SK-N-SH treated with all-trans-retinoic acid at 6 μM for 48 hours (cell line): ENCODE measurements around the gene LMOD3.

Experiments
- CREB5 ChIP-seq: fragments of 250-450 bp; sonication (Bioruptor Pico); IDR thresholded peaks from 2 replicates; pipeline ENCODE4 v1.5.1; 2020; ENCODE audit warnings: low read depth, mild to moderate bottlenecking, moderate library complexity
- PATZ1 ChIP-seq: fragments of 250-450 bp; sonication (Bioruptor Pico); IDR thresholded peaks from 2 replicates; pipeline ENCODE4 v1.8.0; 2020; ENCODE audit warnings: mild to moderate bottlenecking, moderate library complexity, borderline replicate concordance
- TCF4 ChIP-seq: fragments of 250-450 bp; sonication (Bioruptor Pico); IDR thresholded peaks from 2 replicates; pipeline ENCODE4 v1.8.0; 2021; ENCODE audit warnings: mild to moderate bottlenecking, moderate library complexity, borderline replicate concordance
- ZFP3 ChIP-seq: fragments of 250-450 bp; sonication (Bioruptor Pico); IDR thresholded peaks from 2 replicates; pipeline ENCODE4 v1.5.0; 2020; ENCODE audit warnings: mild to moderate bottlenecking, moderate library complexity
- ZNF565 ChIP-seq: fragments of 450-650 bp; formaldehyde crosslinking; conservative IDR thresholded peaks from 2 replicates; pipeline ENCODE4 v1.5.0; 2020; ENCODE audit warnings: low read depth, mild to moderate bottlenecking, moderate library complexity
- ZNF70 ChIP-seq: fragments of 450-650 bp; formaldehyde crosslinking; IDR thresholded peaks from 2 replicates; pipeline ENCODE4 v1.5.0; 2020; ENCODE audit warnings: mild to moderate bottlenecking, moderate library complexity
- ZNF8 ChIP-seq: fragments of 450-650 bp; formaldehyde crosslinking; IDR thresholded peaks from 2 replicates; pipeline ENCODE4 v1.5.0; 2020; ENCODE audit warnings: mild to moderate bottlenecking, moderate library complexity

GRCh38 chr3:69165744-69166143 lies 43.3 kb upstream of the LMOD3 start:
- TF ChIP-seq ZNF565 (CRISPR knock-in tag) (no peak), CREB5 (no peak), ZNF8 (CRISPR knock-in tag) (no peak), PATZ1 (CRISPR knock-in tag) (no peak), ZFP3 (CRISPR knock-in tag) (no peak), ZNF70 (CRISPR knock-in tag) (no peak), TCF4 (no peak)
